Measurements from ENCODE around the gene FRA10AC1.
A peak's percentile ranks its signal among the peaks of the same experiment; 100 is the strongest.

Gene FRA10AC1

GRCh38 chr10:93657757-93658156 lies 44.6 kb downstream of the FRA10AC1 start:
- in situ Hi-C loops (cut with HindIII; ENCODE audit: low sequenced_read_pairs) = no loop called here
- DNase-seq (ENCODE audit: low read depth) = no peak
- no peak overlapping the region for H3K4me3 ChIP-seq (ENCODE audit: low read depth, low read length)
- TF ChIP-seq, protein P1, sequence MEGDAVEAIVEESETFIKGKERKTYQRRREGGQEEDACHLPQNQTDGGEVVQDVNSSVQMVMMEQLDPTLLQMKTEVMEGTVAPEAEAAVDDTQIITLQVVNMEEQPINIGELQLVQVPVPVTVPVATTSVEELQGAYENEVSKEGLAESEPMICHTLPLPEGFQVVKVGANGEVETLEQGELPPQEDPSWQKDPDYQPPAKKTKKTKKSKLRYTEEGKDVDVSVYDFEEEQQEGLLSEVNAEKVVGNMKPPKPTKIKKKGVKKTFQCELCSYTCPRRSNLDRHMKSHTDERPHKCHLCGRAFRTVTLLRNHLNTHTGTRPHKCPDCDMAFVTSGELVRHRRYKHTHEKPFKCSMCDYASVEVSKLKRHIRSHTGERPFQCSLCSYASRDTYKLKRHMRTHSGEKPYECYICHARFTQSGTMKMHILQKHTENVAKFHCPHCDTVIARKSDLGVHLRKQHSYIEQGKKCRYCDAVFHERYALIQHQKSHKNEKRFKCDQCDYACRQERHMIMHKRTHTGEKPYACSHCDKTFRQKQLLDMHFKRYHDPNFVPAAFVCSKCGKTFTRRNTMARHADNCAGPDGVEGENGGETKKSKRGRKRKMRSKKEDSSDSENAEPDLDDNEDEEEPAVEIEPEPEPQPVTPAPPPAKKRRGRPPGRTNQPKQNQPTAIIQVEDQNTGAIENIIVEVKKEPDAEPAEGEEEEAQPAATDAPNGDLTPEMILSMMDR (IDR thresholded peaks at IDR 0.05; ENCODE audit: low read depth, low read length, missing control alignments) = no peak

DNA sequence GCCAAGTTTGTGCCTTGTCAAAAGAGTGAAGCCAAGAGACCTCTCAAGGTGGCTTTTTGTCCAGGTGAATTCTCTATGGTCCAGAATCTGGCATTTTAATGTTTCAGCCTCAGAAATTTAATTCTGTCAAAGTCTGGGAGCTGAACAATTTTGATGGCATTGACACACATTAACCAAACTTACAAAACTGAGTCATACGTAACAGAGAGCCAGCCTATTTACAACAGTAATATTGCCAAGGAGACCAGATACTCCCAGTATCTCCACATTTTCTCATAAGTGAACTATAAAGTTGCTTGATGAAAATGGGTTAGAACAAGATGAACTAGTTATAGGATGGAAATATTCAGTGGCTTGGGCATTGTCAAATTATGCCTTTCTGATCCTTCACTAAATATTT lies 46.2 kb downstream of the FRA10AC1 start:
- TF ChIP-seq, protein P1 (IDR thresholded peaks at IDR 0.05; ENCODE audit: low read depth, low read length, missing control alignments) = no peak
- in situ Hi-C loops (cut with HindIII; ENCODE audit: low sequenced_read_pairs) = no loop called here
- H3K4me3 ChIP-seq (ENCODE audit: low read depth, low read length) = no peak overlapping the region
- no peak for DNase-seq (ENCODE audit: low read depth)

DNA sequence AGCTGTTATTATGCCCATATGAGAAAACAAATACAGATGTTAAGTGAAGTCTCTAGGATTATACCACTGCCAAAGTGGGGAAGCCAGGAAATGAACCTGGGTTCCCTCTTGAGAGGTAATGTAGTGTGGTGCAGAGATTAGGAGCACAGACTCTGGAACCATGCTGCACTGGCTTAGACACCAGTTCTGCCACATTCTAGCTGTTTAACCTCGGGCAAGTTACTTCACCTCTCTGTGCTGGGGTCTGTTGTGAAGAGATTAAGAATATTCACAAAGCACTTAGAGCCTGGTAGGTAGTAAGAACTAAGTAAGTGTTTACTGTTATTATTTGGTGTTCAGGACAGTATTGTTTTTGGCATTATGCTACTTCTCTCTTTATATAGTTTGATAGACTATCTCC lies 48.2 kb downstream of the FRA10AC1 start:
- TF ChIP-seq, protein P1 (IDR thresholded peaks at IDR 0.05; ENCODE audit: low read depth, low read length, missing control alignments) = no peak
- in situ Hi-C loops (cut with HindIII; ENCODE audit: low sequenced_read_pairs) = no loop called here
- no peak overlapping the region for H3K4me3 ChIP-seq (ENCODE audit: low read depth, low read length)
- no peak for DNase-seq (ENCODE audit: low read depth)

DNA sequence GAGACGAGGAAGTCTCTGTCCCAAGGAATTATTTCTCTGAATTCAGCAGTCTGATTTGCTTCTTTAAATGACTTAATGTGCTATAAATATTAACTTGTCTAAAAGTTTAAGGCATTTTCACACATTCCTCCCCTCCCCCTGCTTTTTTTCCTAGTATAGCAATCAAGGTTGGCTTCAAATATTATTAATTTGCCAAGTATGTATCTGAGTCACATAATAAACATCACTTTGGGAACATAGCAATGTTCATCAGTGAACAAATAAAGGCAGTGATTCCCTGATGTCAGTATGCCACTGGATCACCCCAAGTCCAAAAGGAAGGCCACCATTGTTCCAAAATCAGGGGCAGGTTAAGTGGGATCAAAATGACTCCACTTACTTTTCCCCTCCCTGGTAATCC lies 49.5 kb downstream of the FRA10AC1 start:
- in situ Hi-C loops (cut with HindIII; ENCODE audit: low sequenced_read_pairs) = no loop called here

GRCh38 chr10:93639791-93640190 lies 62.6 kb downstream of the FRA10AC1 start:
- TF ChIP-seq, protein P1 (IDR thresholded peaks at IDR 0.05; ENCODE audit: low read depth, low read length, missing control alignments) = no peak
- in situ Hi-C loops (cut with HindIII; ENCODE audit: low sequenced_read_pairs) = no loop called here
- no peak for DNase-seq (ENCODE audit: low read depth)

More for the DNA sequence above, 49.5 kb downstream of the FRA10AC1 start:
- peak; percentile 5 for DNase-seq (ENCODE audit: low read depth)
- H3K4me3 ChIP-seq (ENCODE audit: low read depth, low read length) = no peak overlapping the region
- TF ChIP-seq, protein P1 (IDR thresholded peaks at IDR 0.05; ENCODE audit: low read depth, low read length, missing control alignments) = no peak

GRCh38 chr10:93630625-93631557 lies 71.5 kb downstream of the FRA10AC1 start:
- no peak for DNase-seq (ENCODE audit: low read depth)
- in situ Hi-C loops (cut with HindIII; ENCODE audit: low sequenced_read_pairs) = loop anchor here (5.0 kb wide), 1 partner anchor 59 kb away; no protein-coding TSS in a partner anchor
- TF ChIP-seq, protein P1 (IDR thresholded peaks at IDR 0.05; ENCODE audit: low read depth, low read length, missing control alignments) = no peak
- H3K4me3 ChIP-seq (ENCODE audit: low read depth, low read length) = no peak overlapping the region

More at GRCh38 chr10:93639791-93640190, 62.6 kb downstream of the FRA10AC1 start:
- no peak overlapping the region for H3K4me3 ChIP-seq (ENCODE audit: low read depth, low read length)

All from astrocyte of the cerebellum (primary cell).